NCI-H748 treated with DMSO at 0.1 percent for 48 hours (cell line): ENCODE results near the gene HPS1.

Source experiments
- DNase-seq: peaks from one replicate; lab custom pipeline; 2025; lab: John Stamatoyannopoulos, UW

HPS1 gene

GRCh38 chr10:98411166-98411565 lies 35.6 kb downstream of the HPS1 start:
- DNase-seq, result no peak

- no peak for DNase-seq
Measured at GRCh38 chr10:98410759-98411158, 36.0 kb downstream of the HPS1 start.

GRCh38 chr10:98410135-98410743 lies 36.5 kb downstream of the HPS1 start:
- no peak for DNase-seq

GRCh38 chr10:98408799-98409198 lies 37.9 kb downstream of the HPS1 start:
- no peak for DNase-seq

GRCh38 chr10:98407744-98408241 lies 38.9 kb downstream of the HPS1 start:
- DNase-seq, result no peak

GRCh38 chr10:98407017-98407743 lies 39.6 kb downstream of the HPS1 start:
- DNase-seq, result no peak

- DNase-seq, result no peak
Measured at GRCh38 chr10:98405422-98405821, 41.3 kb downstream of the HPS1 start.

GRCh38 chr10:98404571-98405359 lies 42.0 kb downstream of the HPS1 start:
- DNase-seq, result no peak

- no peak for DNase-seq
Measured at GRCh38 chr10:98403812-98404504, 42.8 kb downstream of the HPS1 start.

GRCh38 chr10:98402931-98403718 lies 43.6 kb downstream of the HPS1 start:
- DNase-seq, result no peak

GRCh38 chr10:98402478-98402877 lies 44.3 kb downstream of the HPS1 start:
- DNase-seq, result no peak

- DNase-seq, result no peak
Measured at GRCh38 chr10:98400482-98400881, 46.3 kb downstream of the HPS1 start.

- DNase-seq, result no peak
Measured at GRCh38 chr10:98399784-98400183, 47.0 kb downstream of the HPS1 start.

- no peak for DNase-seq
Measured at GRCh38 chr10:98397089-98397600, 49.6 kb downstream of the HPS1 start.

GRCh38 chr10:98396096-98397063 lies 50.4 kb downstream of the HPS1 start:
- DNase-seq, result no peak

- no peak for DNase-seq
Measured at GRCh38 chr10:98394851-98395440, 51.8 kb downstream of the HPS1 start.

- no peak for DNase-seq
Measured at GRCh38 chr10:98391578-98391991, 55.1 kb downstream of the HPS1 start.

GRCh38 chr10:98391065-98391464 lies 55.7 kb downstream of the HPS1 start:
- no peak for DNase-seq

- DNase-seq, result no peak
Measured at GRCh38 chr10:98390406-98390805, 56.3 kb downstream of the HPS1 start.

GRCh38 chr10:98389398-98389797 lies 57.3 kb downstream of the HPS1 start:
- no peak for DNase-seq
